Umbilical cord (tissue), 2 donors: ENCODE measurements around the gene EP400. TPM values are rescaled to one million over a fixed set of nuclear protein-coding genes. Genes with fewer than 3 reads are reported as not detected.

Experiments used
- DNase-seq: peaks from one replicate; pipeline ENCODE4 v3.0.0-alpha.2; 2015; ENCODE audit warnings: low spot score
- total RNA-seq: library from RNA; depleted of rRNA; stranded (reverse); fragments of >200 nt; gene quantifications from one replicate; pipeline ENCODE4 v1.2.3, GENCODE V29; 2014; ENCODE audit warnings: low replicate concordance; ENCODE audit not compliant: insufficient read depth

Gene EP400
- total RNA-seq = 15.4 TPM

- DNase-seq = peak; percentile 97
These were observed at the start of gene EP400 for GRCh38 chr12:131949431-131950181. Gene EP400 (plus strand): TSS chr12:131949942. CDS start chr12:131960620, 10,678 bp downstream.

GRCh38 chr12:131900397-131900796 is 49.3 kb upstream of the EP400 start:
- no peak for DNase-seq

- DNase-seq = no peak
These were observed 48.1 kb upstream of the EP400 start for GRCh38 chr12:131901431-131902331.

GRCh38 chr12:131902332-131903241 is 47.2 kb upstream of the EP400 start:
- DNase-seq = no peak

GRCh38 chr12:131903270-131904255 is 46.2 kb upstream of the EP400 start:
- no peak for DNase-seq

GRCh38 chr12:131904346-131904745 is 45.4 kb upstream of the EP400 start:
- DNase-seq = no peak

GRCh38 chr12:131905081-131905629 is 44.6 kb upstream of the EP400 start:
- DNase-seq = no peak

GRCh38 chr12:131905630-131906091 is 44.1 kb upstream of the EP400 start:
- DNase-seq = no peak

- no peak for DNase-seq
These were observed 42.2 kb upstream of the EP400 start for GRCh38 chr12:131907379-131908091.

GRCh38 chr12:131908092-131909080 is 41.4 kb upstream of the EP400 start:
- DNase-seq = no peak

GRCh38 chr12:131909081-131909751 is 40.5 kb upstream of the EP400 start:
- no peak for DNase-seq

- DNase-seq = no peak
These were observed 40.0 kb upstream of the EP400 start for GRCh38 chr12:131909752-131910219.

- no peak for DNase-seq
These were observed 39.3 kb upstream of the EP400 start for GRCh38 chr12:131910302-131911027.

- no peak for DNase-seq
These were observed 38.6 kb upstream of the EP400 start for GRCh38 chr12:131911028-131911650.

GRCh38 chr12:131911851-131912477 is 37.8 kb upstream of the EP400 start:
- no peak for DNase-seq
